Measurements from ENCODE around the gene ANTXRL.
"Not testable (repeated sequence)": the region's sequence is repeated elsewhere in the genome, so short reads cannot be mapped to it uniquely, and the experiment has no call there.

ANTXRL gene

DNA sequence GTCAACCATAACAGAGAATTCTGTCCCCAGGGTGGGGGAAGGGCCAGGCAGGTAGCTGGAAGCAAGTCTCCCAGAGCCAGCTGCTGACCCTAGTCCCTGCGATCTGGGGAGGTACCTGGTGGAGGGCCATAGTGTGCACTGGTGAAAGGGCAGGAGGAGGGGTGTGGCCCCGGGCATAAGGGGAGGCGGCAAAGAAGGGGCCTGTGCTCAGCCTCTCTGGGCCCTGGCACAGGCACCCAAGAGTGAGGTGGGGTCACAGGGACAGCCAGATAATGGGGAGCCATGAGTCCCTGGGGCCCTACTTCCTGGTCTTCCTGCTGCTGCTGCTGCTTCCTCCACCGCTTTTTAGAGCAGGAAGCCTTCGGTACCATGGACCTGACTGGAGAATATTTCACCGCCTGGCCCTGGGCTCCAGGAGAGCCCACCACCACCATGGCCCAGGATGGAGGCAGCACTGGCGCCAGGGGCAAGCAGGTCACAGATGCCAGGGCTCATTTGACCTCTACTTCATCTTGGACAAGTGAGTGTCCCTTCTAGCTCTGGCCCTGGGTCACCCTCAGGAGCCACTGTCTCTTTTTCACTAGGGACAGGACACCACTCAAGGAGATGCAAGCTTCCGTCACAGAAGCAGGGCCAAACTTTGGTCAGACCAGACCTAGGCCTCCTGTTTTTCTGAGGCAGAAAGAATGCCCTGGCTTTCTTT lies at the start of gene ANTXRL:
Gene ANTXRL (plus strand): TSS at position 7 of the 703 bp plus-strand sequence. CDS start 266 bp downstream, at position 273.
- DNase-seq, result no peak

DNA sequence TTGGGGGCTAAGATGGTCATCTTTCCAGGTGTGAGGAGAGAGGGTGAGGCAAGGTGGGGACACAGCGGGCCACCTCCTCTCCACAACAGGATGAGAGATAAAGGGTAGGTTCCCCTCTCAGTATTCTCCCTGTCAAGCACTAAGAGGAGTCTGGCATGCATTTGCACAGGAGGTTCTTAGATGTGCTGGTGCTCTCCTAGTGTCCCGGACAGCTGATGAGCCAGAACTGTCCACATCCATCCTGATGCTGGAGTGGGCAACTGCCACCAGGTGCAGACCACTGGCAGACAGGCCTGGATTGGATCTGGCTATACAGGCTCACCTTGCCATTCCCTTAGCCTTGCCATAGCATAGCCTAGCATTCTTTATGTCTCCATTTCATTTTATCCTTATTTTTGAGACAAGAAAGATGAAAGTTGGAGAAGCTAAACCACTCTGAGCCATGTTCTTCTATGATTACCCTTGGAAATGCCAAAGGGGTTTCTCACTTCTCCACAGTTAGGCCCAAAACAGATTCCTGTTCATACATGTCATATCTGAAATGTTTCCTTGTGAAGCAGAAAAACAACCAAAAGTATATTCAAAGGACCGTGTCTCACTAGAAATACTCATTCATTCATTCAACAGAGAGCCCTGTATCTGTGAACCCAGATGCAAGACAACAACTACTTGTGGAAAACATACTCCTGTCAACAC lies 48.8 kb upstream of the ANTXRL start:
- no peak for DNase-seq

DNA sequence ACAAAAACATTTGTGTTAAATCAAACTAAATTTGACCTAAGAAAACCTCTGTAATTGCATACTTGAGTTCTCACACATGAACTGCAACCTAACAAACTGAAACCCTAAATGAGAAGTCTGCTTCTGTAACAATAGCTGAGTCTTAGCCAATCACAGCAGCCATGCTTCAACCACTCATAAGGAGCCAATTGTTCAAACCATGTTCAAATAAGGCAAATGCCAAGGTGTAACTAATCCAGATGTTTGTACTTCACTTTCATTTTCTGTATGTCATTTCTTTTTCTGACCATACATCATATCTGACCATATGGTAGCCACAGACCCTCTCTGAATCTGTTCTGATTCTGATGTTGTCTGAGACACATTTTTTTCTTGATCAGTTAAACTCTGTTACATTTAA lies 47.5 kb upstream of the ANTXRL start:
- no peak for DNase-seq

DNA sequence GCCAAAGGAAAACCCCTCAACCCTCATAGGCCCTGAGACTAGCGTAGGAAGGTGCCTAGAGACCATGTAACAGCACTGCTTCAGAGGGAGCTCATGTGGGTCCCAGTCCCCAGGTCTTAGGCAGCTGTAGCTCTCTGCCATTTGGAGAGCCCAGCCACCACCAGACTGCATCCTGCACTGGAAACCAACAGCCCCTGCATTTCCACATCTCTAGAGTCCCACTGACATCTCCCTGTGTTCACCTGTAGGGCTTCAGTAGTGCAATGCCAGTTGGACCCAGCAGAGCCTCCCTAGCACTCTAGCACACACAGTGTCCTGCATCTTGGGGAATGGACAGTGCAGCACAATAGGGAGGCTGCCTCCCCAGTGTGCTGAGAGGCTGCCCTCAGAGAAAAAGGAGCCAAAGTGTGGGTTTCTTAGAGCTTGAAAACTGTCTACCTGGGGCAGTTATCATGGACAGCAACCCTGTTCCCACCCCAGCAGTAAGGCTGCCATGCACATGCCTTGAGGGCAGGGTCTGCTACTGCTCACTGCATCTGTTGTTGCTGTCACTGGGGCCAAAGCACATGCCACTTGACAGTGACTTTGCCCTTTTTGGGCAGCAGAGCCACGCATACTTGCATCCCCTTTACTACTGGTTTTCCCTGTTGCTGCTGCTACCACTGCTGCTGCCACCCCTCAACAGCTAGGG lies 46.7 kb upstream of the ANTXRL start:
- no peak for DNase-seq

DNA sequence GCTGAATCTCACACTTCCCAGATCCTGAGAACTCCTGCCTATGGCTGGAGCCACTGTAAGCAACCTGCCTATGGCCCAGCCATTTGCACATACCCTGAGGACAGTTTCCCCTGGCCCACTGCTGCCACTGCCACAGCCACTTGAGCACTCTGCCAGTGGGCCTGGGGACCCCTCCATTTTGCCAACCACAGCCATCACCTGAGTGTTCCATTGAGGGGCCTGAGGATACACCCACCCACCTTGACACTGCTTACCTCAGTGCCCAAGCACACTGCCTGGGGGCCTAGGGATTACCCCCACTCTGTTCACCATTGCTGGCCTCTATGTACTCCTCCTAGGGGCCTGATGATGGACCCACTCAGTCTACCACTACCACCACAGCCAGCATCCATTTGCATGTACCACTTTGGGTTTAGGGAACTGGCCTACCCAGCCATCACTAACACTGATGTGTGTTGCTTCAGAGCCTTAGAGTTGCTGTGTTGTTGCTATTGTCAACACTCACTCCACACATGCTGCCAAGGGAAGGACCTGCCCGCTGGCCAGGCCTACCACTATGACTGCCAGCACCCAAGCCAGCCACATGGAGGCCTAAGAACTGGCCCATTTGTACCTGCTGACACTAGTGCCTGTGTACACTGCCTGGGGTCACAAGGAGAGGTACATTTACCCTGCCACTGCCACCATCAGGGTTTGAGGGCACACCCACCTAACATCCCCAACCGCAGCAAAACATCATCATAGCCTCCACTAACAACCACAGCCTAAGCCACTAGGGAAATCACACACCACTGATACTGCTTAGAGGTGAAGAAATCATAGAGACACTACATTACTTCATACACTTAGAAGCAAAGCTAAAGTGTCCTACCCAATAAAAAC lies 45.9 kb upstream of the ANTXRL start:
- no peak for DNase-seq

DNA sequence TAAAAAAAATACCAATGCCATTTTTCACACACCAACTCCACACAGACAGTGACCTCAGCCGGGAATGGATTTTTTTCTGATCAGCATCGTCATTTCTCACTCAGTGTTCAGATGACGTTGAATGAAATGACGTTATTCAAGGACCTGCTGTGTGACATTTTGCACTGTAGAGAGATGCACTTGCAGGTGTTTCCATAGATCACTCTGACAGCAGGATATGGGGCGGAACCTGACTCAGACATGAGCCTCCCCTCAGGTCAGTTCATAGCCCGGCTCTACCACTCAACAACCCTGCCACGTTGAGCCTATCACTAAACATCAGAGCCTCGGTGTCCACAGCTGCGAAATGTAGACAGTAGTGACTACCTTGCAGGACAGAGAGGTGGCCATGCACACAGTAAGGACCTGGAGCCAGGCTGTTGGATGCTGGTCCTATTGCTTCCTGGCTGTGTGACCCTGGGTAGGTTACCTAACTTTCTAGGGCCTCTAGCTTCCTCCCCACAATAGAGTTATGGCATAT lies 41.4 kb upstream of the ANTXRL start:
- no peak for DNase-seq

DNA sequence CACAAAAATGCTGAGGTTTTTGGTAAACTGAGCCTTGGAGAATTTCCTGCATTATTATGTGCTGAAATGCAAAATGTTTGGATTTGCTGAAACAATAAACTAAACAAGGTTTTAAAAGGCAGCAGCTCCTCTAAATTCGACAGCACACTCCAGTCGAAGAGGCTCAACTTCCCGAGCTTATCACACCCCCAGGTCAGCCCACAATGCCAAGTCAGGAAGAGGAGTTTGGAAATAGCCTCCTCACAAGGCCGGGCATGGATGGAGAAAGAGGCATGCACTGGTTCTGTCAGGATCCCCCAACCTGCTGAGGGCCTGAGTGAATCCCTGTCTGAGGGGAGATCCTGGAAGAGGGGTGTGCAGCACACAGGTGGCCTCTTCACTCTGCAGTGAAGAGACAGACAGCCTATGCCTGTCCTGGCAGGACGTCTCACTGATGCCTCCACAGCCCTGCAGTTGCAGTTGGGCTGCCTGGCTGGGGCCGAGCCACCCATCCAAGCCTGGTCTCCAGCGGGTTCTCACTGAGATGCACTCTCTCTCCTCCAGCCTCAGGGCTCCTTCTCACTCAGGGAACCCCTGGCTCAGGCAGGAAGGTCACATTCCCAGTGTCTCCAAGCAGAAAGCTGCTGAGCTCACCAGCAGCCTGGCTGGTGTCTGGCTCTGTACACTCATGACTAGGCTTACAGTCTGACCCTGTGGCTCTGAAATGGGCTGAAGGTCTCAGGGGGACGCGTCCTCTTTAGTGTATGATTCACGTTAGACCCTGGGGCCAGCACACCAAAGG lies 40.2 kb upstream of the ANTXRL start:
- not testable (repeated sequence) for DNase-seq

DNA sequence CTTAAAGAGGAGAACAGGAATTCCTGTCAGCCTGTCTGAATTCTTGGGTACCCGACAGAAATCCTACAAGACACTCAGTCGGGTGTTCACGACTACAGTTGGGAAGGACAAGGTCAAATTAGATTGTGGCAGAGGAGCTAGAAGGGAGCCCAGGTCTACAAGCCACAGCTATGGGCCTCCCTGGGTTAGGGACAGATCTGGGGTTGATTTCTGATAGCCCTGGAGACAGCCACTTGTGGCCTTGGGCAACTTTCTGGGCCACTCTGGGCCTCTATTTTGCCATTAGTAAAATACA lies 39.7 kb upstream of the ANTXRL start:
- DNase-seq, result no peak

DNA sequence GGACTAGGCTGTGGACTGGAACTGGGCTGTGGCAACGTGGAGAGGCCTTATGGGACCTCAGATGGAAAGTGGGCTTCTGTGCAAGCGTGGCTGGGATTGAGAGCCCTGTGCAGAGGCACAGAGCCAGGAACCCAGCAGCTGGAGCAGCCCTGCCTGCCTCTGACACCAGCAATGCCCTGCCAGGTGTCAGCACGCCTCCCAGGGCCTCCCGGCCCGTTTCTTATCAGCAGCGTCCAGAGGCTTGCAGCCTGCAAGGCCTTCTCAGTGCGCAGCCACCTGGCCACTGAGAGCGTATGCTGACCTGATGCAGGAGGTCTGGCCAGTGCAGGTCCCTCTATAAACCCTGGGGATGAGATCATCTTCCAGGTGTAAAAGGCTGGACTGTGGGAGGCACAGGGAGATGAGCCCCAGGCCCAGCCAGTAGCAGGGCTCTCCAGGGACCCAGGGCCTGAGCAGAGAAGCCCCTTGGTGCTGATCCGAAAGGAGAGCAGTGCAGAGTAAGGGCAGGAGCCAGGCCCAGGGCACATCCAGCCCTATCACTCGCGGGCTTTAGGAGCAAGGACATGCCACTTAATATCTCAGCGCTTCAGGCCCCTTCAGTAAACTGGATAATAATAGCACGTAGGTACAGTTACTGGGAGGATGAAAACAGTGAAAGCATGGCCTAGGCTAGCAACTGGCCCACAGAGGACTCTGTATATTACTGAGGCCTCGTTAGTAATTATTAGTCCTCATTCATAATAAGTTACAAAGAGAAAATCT lies 38.8 kb upstream of the ANTXRL start:
- DNase-seq, result no peak

DNA sequence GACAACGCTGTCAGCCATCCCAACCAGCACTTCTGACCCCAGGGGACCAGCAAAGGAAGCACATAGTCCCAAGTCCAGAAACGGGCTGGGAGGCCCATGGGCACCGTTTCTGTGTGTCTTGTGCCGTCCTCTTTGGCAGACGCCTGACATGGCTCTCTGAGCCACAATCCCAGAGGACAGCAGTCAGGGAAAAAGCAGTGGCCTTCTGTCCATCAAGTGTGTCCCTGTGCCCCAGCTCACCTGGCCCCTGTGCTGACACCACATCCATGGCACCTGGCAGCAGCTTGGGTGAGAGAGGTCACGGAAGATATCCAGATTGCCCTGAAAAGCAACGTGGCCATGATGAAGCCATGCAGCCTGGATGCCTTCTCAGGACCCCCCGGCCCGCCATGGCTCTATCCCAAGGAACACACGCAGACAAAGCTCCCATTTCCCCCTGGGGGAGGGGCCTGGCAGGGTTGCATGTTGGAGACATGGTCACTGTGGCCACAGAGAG lies 38.1 kb upstream of the ANTXRL start:
- DNase-seq, result no peak

DNA sequence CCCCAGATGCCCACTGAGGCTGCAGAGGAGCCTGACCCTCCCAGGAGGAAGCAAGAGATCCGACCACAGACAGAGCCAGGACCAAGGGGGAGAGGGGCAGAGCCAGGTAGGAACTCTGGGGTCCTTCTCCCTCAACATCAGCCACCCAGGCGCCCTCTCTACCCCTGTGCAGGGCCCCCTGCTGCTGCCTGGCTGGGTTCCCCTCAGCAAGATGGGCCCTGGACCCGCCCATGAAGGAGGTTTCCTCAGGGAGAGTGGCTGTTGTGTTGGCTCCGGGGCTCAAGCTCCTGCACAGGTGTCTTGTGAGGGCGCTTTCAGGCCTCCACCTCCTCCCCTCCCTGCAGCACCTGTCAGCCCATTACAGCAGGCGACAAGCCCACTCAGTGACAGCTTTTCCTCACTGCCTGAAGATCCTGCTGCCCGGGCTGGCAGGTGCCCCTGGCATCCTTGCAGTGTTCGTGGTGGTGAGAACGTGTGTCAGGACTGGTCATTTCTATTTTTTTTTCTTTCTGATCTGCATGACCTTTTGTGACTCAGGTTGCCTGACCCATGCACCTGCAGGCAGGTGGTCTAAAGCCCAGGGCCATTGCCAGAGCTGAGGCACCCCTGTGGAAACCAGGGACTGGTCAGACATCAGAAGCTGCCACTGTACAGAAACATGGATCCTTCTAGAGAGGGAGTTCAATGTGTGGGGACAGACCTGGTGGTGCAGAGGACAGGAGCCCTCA lies 37.0 kb upstream of the ANTXRL start:
- DNase-seq, result not testable (repeated sequence)

DNA sequence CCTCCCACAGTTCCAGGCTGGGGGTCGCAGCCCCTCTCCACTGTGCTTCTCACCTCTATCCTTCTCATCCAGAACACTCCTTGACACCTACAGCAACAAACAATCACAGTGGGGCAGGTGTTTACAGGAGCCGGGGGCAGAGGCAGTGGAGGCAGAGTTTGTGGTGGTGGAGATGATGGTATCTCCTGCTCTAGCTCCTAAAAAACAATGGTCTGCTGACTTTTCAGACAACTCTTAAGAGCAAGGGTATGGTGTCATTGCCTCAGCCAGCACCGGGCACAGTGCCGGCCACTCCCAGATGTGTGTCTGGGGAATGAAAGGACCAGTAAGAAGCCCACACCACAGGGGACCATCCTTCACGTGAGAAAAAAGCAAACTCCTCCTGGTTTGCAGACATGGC lies 36.3 kb upstream of the ANTXRL start:
- DNase-seq, result no peak

DNA sequence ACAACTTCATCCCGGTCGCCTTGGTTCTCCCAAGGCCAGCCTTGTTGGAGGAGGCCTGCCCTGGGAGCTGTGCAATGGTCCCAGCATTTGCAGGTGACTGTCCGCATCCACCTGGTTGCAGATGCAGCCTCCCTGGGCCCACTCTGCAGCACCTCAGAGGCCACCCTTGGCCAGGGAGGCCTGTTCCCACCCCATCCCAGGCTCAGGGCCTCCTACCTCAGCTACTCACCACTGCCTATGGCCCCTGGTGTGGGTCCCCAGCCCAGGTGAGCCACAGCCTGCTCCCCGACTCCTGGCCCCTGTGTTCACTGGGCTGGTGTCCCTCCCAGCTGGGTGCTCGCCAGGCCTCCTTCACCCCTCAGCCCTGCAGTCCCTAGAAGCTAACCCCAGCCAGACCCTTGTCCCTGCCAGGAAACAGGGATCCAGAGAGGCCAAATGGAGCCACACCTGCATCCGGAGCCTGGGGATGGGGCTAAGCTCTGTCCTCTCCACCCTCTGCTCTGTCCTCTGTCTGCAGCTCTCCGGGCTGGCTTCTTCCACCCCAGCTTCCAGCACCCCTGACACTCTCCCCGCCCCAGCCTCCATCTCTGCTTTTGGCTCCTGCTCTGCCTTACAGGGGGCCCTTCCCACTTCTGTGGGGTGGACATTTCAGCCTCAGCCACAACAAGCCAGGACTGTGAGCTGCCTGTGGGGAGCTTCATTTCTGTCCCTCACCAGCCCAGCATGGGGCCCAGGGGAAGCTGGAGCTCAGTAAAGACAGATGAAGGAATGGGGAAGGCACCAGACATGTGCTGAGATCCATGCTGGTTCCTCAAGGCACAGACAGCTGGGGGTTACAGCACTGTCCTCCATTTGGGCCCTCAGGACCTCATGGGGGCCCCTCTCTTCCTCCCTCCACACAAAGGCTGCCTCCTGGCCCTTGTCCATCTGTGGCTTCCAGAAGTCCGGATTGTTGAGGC lies 35.6 kb upstream of the ANTXRL start:
- no peak for DNase-seq

DNA sequence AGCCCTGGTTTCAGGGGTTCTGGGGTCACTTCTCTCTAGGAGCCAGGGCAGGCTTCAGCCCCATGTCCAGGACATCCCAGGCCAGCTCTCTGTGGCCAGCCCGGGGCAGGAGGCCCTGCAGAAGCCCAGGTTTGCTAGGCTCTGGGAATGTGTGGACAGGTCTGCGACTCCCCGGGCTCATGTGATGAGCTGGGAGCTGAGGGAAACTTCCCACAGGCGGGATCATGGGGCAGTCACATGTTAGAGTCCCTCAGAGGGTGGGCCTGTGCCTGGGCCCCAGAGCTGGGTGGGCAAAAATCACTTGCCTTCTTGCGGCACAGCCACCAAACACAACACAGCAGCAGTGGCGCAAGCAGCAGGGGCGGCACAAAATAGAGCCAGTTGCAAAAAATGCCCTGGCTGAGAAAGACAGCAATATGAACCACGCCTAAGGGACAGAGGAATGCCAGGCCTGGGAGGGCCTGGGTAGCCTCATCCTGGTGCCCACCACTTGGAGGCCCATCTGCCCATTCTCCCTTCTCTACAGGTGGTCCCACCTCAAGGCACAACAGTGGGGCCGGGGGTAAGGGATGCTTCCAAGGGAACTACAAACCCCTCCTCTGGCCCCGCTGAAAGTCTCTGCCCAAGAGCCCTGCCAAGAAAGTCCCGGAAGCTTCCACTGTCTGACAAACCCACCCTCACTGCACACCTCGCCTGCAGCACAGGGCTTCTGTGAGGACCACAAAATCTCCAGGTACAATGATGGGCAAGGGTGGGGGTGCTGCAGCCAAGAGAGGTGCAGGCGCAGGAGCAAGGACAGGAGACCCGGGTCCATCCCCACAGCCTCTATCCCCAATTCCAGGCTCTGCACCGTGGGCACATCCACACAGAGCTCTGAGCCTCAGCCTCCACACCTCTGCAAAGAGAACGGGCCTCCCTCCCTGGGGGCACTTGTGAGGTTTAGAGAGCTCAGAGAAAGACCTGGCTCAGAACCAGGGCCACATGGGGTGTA lies 34.6 kb upstream of the ANTXRL start:
- no peak for DNase-seq

DNA sequence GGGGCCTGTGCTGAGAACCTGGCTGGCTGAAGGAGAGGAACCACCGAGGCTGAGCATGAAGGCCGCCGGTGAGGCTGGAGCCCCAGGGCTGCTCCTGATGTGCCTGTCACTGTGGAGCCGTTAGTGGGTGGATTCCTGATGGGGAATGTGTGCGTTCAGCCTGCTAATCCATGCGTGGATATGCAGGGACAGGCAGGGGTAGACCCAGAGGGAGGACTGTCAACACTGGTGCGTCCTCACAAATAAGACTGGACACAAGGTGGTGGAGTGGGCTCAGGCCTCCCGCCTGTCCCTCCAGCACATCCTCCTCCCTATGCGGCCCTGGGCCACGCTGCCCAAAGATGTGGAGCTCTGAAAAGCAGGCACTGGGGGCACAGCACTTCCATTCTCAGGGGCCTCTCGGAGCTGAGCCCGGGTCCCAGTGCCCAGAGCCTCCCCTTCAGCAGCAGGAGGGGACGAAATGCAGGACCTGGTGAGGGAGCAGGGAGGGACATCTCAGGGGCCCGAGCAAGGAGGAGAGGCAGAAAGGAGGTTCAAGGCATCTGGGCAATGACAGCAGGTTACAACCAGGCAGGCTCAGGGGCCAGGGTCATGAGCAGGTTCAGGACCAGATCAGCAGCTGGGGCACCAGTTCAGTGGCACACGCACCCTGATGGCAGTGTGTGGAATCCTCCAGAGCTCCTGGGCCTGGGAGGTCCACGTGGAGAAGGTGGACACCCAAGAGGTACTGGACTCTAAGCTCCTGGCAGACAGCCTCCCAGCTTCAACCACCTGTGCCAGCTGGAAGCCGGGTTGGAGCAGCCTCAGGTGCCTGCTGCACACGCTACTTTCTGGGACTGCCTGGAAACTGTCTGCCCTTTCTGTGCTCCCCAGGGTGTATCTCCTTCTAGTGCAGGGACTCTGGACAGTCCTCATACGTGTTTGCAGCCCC lies 33.5 kb upstream of the ANTXRL start:
- DNase-seq, result no peak

DNA sequence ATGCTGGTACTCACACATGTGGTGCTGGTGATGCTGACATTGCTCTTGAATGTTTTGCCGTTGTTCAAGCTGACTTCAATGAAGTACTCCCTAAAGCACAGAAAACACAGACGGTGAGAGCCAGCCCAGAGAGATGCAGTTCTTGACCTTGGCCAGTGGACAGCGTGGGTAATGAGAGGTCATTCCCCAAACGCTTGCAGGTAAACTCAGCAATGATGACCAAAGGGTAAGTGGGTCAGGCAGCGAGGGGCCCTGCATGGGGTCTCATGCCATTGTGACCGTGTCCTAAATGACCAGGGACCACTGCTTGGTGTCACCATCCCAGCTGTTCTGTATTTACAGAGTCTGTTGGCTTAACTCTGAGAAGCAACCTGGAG lies 32.8 kb upstream of the ANTXRL start:
- no peak for DNase-seq

DNA sequence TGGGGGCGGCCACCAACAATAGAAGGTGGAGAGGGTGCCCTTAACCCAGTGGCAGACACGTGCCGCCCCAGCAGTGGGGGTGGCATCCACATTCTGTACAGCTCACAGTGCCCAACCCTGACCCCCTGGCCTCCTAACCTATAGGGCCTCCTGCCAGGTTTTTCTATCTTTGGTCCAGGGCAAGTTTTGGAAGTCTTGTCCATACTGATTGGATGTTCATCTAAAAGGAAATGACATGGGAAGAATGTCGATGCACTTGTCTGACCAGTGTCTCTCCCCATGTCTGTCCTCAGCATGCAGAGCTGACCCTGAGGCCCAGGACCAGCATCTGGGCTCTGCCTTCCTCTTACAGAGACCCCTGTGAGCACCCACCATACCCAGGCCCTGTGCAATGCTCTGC lies 32.3 kb upstream of the ANTXRL start:
- no peak for DNase-seq
